ENCODE data around the gene SDK1.

SDK1 gene

DNA sequence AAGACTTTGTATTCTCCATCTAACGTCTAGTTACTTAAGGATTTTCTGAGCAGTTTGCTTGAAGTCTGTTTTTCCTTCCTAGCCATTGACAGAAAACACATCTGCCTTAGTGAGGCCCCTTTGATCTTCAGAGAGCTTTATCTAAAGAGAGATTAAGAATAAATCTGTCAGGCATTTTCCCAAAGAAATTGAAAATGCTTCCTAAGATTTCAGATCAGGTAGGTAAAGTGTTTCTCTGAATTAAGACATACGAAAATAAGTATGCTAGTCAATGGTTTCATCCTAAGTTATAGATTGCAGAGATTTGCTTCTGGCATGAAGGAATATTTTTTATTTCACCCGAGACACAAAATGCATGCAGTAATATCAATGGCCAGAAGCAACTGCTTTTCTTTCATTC is 168.6 kb downstream of the SDK1 start:
- DNase-seq, result no peak

DNA sequence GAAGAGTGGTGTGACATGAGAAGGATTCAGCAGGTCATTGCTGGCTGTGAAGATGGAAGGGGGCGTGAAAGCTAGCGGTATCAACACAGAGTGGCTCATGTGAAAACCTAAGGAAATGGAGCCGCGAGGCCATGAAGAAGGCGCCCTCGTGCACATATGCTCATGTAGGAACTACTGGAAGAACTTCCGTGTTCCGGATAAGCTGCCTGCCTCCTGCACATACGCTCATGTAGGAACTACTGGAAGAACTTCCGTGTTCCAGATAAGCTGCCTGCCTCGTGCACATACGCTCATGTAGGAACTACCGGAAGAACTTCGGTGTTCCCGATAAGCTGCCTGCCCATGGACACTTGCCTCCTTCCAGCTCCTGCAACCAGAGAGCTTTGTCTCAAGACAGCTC is 179.1 kb downstream of the SDK1 start:
- no peak for DNase-seq

DNA sequence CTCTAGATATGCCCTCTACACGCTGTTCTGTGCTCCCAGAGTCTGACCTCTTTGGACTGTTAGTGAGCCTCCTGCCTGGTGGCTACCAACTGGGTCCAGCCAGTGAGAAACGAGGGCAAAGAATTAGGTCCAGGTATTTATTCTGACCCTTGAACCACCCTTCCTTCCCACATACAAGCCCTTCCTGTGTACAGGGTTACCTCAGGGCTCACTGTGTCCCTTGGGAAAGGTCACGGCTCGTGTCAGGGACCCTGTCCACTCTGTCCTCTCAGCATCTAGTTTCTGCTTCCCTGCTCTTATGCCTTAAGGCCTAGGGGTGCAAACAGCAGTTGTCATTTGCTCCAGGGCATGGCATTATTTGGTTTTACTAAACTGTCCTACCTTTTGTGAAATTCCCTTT is 180.4 kb downstream of the SDK1 start:
- no peak for DNase-seq

DNA sequence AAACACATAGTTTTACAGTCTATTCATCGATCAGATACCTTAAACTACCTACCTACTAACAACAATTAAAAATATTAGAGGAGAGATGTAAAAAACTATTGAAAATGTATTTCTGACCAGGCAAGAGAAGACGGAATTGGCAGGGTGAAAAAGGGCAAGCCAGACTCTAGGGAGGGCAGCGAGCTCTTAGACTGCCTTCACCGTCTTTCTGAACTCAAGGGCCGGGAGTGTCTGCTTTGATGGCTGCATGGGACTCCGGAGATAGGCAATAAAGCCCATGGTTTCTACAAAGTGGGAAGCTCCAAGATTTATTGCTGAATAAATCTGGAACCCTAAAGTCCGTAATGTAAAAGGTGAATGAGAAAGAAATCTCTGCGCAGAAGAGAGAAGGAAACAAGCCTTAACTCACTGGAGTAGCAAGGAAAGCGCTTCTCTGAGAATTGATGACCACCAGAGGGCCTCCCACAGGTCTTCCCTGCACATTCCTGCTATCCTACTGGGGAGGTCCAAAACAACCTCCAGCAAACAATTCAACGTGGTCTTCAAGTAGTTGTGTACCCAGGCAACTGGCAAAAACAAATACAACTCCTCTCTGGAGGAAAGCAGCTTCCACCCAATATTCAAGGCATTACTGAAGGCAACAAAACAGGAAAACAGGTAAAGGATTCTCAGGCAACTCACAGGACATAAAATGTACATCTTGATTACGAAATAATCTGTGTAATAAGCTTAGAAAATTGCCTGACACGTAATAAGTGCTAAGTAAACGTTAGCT is 181.3 kb downstream of the SDK1 start:
- no peak for DNase-seq

DNA sequence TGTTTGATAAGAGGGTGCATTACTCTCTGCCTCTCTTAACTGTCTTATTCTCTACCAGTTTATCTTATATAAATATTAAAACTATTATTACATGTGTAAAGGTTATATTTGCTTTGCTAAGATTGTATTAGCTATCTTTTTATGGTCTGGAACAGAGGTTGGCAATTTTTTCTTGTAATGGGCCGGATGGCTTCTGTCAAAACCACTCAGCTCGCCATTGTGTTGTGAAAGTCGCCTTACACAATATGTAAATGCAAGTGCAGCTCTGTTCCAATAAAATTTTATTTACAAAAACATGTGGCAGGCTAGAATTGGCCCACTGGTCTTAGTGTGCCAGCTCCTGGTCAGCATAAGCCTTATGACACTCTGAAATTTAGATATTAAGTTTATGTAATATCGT is 185.8 kb downstream of the SDK1 start:
- no peak for DNase-seq

DNA sequence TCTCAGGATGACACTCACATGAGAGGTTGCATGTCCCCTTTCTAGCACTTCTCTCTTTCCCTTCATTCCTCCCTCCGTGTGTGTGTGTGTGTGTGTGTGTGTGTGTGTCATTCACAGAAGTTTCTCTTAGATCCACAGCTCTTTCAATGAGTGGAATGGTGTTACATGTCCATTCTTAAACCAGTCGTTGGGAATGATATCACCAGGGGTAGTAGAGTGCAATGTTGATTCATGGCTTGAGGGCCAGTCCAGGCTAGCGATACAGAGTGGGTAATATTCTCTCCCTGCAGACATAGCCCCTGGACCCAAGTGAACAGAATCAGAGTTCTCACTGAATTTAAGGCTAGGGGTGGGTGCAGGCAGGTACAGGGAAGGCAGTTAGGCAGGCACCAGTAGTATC is 187.8 kb downstream of the SDK1 start:
- DNase-seq, result no peak

DNA sequence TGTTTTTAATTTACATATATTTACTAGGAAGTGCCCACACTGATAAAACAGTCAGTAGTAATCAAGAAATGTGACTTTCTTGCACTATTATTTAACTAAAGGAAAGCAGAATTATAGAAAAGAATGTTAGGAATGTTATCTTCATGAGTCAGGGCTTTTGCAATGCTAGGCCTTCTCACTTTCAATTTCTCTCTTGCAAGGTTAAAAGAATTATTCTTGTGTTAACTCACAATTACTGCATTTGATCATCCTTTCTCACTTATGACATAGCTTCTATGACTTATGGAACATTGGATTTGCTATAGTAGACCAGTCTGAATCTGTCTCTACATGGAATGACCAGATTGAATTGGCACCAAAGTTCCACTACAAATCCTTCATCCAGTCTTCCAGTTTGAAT is 192.4 kb downstream of the SDK1 start:
- no peak for DNase-seq

DNA sequence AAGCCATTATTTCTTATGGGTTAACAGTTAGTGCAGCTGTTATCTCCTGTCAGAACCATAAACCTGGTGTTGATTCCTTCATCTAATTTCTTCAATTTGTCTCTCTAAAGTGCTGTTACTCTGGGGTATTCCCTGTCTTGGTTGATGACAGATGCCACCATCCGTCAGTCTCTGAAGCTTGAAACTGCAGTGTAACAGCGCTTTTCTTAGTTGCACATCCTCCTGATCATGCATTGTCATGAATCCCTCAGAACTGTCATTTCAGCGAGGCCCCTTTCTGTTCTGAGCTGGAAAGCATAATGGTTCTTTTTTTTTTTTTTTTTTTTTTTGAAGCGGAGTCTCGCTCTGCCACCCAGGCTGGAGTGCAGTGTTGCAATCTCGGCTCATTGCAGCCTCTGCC is 193.9 kb downstream of the SDK1 start:
- DNase-seq, result no peak

DNA sequence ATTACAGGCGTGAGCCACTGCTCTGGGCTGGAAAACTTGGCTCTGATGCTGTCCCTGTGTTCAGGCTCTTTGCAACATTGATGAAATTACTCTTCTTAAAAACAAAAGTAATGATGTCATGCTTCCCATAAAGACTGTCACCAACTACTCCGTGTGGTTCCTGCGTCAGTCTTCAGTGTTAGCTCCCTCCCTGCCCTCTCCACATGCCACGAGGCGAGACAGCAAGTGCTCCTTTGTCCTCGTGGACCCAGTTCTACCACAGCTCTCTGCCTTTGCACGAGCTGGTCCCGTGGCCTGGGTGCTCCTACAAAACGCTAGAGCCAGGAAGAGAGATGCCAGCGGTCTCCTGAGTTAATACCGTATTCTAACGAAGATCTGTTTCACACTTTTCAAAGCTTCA is 194.5 kb downstream of the SDK1 start:
- DNase-seq, result no peak

DNA sequence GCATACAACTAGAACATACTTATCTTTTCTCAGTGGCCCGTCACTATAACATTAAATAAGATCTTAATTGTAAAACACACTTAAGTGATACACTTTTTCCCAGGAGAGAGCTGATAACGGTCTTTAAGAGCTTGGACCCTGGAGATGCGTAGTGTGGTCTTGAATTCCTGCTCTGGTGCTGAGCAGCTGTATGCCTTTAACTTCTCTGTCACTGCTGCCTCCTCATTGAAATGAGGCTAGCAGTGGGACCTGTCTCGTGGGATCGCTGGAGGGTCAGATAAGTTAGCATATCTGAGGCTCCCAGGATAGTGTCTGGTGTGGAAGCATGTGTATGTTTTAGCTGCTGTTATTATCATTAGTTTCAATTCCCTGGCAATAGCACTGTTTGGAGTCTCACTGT is 194.9 kb downstream of the SDK1 start:
- no peak for DNase-seq

DNA sequence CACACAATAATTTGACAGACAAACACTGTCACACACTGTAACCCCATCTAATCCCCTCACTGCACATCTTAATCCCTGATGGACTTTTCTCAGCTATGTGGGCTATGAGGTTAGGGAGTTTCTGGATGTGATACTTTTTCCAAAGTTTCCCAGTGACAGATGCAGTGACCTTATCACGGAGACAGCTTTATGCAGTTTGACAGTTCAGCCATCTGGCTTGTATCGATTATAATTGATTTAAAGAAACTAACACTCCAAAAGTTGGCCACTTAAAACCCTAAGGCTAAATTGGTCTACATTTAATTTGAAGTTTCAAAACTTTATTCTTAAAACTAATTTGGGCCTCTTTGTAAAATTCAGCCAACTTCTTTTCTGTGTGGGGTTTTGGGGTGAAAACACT is 196.7 kb downstream of the SDK1 start:
- DNase-seq, result no peak

DNA sequence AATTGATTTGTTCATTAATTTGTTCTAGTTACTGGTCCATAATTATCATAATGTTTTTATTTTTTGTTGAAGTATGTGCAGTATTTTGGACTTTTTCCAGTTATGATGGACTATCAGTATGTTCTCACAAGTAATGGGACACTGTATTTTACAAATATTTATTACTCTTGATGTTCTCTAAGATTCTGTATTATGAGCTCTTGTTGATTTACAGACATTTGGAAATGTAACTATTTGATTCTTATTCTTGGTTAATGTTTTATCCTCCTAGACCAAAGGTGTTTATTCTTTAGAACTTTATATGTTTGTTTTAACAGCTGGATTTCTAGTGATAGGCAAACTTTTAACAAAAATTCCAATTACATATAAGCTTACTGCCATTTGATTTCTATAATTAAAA is 200.6 kb downstream of the SDK1 start:
- no peak for DNase-seq

DNA sequence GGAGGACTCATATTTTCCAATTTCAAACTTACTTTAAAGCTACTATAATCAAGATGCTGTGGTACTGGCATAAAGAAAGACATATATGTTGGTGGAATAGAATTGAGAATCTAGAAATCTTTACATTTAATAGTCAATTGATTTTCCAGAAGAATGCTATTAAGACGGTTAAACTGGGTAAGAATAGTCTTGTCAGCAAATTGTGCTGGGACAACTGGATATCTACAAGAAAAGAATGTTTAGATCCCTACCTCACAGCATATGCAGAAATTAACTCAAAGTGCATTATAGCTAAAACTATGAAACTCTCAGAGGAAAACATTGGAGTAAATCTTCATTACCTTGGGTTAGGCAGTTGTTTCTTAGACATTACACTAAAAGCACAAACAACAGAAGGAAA is 203.3 kb downstream of the SDK1 start:
- no peak for DNase-seq

DNA sequence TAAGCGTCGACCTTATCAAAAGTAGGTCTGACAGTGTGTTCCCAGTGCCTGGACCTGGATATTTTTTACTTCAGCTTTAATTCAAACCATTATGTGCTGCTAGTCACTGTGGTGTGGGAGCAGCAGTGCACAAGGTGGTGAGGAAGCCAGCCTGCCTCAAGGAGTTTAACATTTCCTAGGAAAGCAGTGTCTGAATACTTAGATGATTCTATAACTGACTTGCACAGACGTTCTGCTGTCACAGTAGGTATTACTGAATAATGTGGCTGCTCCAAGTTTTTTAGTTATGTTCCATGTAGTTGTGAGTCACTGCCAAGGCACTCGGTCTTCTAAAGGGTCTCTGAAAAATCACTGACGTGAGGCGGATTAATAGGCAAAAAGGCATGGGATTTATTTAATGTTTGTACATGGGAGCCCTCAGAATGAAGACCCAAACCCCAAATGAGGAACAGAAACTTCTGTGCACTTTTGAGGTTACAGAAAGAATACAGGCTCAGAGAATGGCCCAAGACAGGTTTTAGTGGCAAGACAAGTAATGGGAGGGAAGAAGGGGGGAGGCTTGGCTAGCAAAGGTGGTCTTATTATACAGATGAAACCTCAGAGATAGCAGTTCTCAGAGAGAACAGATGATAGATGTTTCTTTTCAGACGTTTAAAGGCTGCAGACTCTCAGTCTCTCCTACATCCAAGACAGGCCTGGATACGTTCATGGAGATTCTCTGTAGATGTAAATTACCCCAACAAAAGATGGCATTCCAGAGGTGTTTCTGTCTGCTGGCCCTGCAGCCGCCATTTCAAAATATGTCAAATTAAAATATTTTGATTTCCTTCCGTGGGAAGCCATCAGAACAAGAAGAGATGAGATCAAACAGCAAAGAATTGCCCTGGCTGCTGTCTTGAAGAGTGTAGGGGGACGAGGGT is 209.3 kb downstream of the SDK1 start:
- DNase-seq, result no peak

DNA sequence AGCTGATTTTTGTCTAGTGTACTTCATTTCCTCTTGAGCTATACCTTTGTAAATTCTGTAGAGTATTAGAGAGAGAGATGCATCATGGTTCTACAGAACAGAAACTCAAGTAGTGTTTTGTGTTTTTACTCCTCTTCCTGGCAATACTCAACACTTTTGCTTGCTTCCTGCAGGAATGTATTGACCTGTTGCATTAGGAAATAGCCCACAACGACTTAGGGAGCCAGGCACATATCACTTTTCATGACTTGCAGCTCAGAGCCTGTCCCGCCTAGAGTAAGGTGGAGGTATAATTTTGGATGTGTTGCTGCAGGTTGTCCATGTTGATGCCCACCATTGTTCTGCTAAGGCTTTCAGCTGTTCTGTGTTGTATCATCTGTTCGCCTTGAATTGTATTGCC is 216.3 kb downstream of the SDK1 start:
- no peak for DNase-seq

DNA sequence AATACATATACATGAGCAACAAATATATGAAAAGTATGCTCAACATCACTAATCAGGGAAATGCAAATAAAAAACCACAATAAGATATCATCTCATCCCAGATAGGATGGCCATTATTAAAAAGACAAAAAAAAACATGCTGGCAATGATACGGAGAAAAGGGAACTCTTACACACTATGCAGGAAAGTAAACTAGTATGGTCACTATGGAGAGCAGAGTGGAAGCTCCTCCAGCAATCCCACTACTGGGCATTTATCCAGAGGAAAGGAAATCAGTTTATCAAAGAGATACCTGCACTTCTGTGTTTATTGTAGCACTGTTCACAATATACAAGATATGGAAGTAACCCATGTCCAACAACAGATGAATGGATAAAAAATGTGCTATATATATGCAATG is 217.5 kb downstream of the SDK1 start:
- no peak for DNase-seq

DNA sequence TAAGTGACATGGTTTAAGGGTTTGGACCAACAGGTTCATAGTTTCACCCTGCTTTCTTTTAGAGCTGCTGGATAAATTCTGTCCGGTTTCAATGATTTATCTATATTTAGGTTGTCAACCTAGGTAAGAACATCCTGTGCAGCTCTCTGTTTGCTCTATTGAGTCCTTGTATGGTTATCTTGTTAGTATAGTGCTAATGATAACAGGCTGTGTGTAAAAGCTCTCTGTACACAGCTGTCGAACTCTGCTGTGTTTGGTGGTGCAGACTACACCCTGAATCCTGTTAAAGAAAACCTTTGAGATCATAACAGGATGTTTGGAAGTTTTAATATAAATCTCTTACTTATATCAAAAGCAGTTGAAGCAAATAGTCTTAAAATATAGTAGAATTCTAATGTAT is 219.2 kb downstream of the SDK1 start:
- no peak for DNase-seq

DNA sequence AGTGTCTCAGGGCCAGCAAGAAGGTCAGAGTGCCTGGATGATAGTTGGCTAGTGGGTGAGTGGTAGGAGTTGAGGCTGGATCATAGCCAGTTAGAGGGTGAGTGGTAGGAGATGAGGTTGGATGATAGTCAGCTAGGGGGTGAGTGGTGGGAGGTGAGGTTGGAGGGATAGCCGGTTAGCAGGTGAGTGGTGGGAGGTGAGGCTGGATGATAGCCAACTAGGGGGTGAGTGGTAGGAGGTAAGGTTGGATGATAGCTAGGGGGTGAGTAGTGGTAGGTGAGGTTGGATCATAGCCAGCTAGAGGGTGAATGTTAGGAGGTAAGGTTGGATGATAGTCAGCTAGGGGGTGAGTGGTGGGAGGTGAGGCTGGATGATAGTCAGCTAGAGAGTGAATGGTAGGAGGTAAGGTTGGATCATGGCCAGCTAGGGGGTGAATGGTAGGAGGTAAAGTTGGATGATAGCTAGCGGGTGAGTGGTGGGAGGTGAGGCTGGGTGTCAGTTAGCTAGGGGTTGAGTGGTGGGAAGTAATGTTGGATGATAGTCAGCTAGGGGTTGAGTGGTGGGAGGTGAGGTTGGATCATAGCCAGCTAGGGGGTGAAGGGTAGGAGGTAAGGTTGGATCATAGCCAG is 226.6 kb downstream of the SDK1 start:
- DNase-seq, result no peak

DNA sequence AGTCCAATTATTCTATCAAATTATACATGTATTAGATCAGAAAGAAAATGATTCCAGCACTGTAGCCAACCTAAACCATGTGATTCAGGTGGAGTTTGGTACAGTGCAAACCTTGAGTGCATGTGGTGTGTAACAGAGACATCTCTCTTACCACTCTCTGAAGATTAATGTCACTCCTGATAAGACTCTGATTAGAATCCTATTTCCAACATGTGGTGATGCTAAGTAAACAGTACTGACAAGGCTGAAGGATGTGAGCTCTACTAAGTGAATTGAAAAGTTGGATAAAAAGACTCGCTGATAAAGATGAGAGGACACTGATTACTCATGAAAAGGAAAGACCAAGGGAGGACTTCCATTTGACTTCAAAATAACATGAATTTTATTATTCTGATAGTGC is 232.0 kb downstream of the SDK1 start:
- no peak for DNase-seq

DNA sequence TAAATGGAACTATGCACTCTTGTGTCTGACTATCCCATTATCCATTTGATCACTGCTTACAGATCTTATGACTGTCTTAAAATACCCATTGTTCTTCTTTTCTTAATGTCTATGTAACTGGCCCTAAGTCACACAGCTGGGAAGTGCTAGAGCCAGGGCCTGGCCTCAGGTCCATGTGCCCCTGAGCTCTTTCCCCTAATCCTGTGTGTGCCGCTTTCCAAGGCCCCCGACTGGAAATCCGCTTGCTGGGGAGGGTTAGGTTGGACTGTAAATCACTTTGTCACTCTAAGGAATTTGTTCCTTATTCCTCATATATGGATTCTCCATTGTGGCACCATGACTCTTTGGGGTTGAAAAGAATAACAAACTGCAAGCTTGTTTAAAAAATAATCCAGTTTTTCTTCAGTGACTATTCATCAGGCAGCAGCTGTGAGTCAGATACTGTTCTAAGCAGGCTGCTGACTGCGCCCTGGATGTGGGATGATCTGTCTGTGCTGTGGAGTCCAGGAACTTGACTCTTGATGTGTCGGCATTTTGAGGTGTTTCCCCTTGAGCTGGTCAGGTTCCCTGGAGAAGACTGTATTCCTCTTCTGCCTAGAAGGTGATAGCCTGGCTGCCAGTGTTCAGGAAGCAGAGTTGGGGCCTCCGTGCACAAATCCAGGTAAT is 236.3 kb downstream of the SDK1 start:
- DNase-seq, result no peak

DNA sequence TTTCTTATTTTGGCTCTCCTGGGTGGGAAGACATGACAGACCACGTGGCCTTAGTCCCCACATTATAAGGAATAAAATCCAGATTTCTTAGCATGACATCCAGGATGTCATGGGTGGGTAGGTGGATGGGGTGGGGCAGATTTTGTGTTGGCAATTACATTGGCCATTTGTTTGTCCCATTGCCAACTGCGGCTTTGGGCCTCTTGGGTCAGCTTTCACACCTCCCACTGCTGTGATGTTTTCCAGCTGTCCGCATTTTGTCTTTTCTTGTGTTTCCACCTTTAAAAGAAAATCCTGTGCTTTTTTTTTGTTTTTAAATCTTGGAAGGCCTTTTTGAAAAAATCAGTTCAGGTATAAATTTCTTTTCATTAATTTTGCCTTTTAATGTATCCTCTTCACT is 237.0 kb downstream of the SDK1 start:
- no peak for DNase-seq

DNA sequence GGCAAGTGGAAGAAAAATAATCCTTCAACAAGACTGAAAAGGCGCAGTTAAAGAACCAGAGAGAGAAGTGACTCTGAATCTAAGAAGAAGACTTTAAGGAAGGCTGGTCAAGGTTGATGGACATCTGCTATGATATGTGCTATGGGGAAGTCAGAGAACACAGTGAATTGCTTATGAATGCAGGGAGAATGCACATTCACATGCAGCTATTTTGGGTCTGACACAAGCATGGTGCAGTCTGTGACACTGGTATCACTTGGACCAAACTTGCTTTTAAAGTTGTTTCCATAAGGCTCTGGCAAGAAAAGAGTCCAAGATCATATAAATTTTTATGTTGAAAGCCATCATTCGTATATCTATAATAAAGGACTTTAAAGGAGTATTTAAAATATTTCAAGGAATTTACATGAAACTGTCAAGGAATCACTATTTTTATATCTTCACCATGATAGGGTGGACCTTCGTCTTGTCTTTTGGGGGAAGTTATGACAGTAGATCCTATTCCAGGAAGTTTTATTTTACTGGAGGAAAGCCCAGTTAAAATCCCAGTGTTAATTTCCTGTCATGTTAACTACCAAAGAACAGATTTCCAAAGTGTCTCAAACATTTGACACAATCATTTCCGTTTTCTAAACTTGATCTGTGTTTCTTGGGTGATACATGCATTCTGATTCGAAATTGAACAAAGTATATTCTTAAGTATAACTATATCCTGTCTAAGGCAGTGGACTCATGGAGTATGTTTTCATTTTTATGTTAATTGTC is 239.6 kb downstream of the SDK1 start:
- no peak for DNase-seq

DNA sequence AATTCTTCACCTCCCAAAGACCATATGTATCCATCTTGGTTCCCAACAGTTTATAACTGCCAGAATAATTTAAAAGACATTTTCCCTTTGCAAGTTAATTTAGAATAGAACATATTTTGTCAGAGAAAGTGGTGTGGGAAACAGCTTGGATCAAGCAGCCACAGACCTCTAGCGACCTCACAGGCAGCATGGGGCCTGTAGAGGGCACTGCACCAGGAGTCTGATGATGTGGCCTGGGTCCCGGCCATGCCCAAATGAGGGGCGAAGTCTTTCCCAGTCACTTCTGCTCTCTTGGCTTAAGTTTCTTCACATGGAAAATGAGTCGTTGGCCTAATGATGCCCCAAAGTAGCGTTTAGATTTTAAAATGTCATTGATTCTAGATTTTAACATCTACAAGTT is 243.2 kb downstream of the SDK1 start:
- no peak for DNase-seq

Measured in stimulated activated CD4-positive, alpha-beta T cell treated with anti-CD3 and anti-CD28 coated beads, Interleukin-12 subunit alpha, Interleukin-12 subunit beta, amount 100 ng/mL, for 4 hours (primary cell).